Loucy (cell line): ENCODE results near the gene ZNF350.
A peak's percentile ranks its signal among the peaks of the same experiment; 100 is the strongest.

ENCODE experiments used
- H2AFZ ChIP-seq: fragments of 200-600 bp; sonication (generic); 2 replicates; pipeline ENCODE4 v1.6.0; 2016; ENCODE audit warnings: antibody characterized with exemption, mild to moderate bottlenecking, low read length, moderate library complexity
- H3F3A ChIP-seq: fragments of 200-600 bp; 2 replicates; pipeline ENCODE4 v1.6.0; 2016; ENCODE audit warnings: antibody characterized with exemption, low read depth, mild to moderate bottlenecking
- H3K27me3 ChIP-seq: fragments of 200-600 bp; sonication (generic); 2 replicates; pipeline ENCODE4 v1.6.1; 2014; ENCODE audit warnings: low read length, mild to moderate bottlenecking; ENCODE audit not compliant: insufficient read depth, poor library complexity, severe bottlenecking
- H3K36me3 ChIP-seq: fragments of 200-600 bp; sonication (generic); 2 replicates; pipeline ENCODE4 v1.6.1; 2016; ENCODE audit warnings: low read length; ENCODE audit not compliant: insufficient read depth
- H3K4me1 ChIP-seq: fragments of 200-600 bp; sonication (generic); 2 replicates; pipeline ENCODE4 v1.5.1; 2014; ENCODE audit warnings: low read length, mild to moderate bottlenecking; ENCODE audit not compliant: insufficient read depth, poor library complexity, severe bottlenecking
- H3K4me2 ChIP-seq: fragments of 200-600 bp; sonication (generic); 2 replicates; pipeline ENCODE4 v1.6.0; 2014; ENCODE audit warnings: antibody characterized with exemption, low read length, low read depth, mild to moderate bottlenecking; ENCODE audit not compliant: poor library complexity, severe bottlenecking
- H3K4me3 ChIP-seq: fragments of 200-600 bp; sonication (generic); 2 replicates; pipeline ENCODE4 v1.5.1; 2014; ENCODE audit warnings: low read length, mild to moderate bottlenecking, mixed read lengths; ENCODE audit not compliant: poor library complexity, severe bottlenecking
- H3K79me2 ChIP-seq: fragments of 200-600 bp; sonication (generic); 2 replicates; pipeline ENCODE4 v1.6.1; 2014; ENCODE audit warnings: low read length; ENCODE audit not compliant: insufficient read depth
- H3K9ac ChIP-seq: fragments of 200-600 bp; sonication (generic); 2 replicates; pipeline ENCODE4 v1.6.0; 2014; ENCODE audit warnings: mild to moderate bottlenecking, low read depth, low read length, moderate library complexity; ENCODE audit not compliant: poor library complexity, severe bottlenecking
- H3K9me2 ChIP-seq: fragments of 200-600 bp; sonication (generic); replicated peaks from 2 replicates; pipeline ENCODE4 v1.6.1; 2016; ENCODE audit warnings: low read depth, low read length, mixed read lengths
- H3K9me3 ChIP-seq: fragments of 200-600 bp; sonication (generic); 2 replicates; pipeline ENCODE4 v1.6.1; 2014; ENCODE audit warnings: mild to moderate bottlenecking, antibody characterized with exemption, low read length, low read depth; ENCODE audit not compliant: insufficient read depth
- H4K20me1 ChIP-seq: fragments of 200-600 bp; sonication (generic); 2 replicates; pipeline ENCODE4 v1.6.0; 2014; ENCODE audit warnings: antibody characterized with exemption, low read length, mild to moderate bottlenecking; ENCODE audit not compliant: insufficient read depth, poor library complexity, severe bottlenecking
- CTCF ChIP-seq: fragments of 200-600 bp; sonication (generic); conservative IDR thresholded peaks from 2 replicates; pipeline ENCODE4 v1.5.1; 2014; ENCODE audit warnings: mild to moderate bottlenecking, antibody characterized with exemption, low read length
- EZH2phosphoT487 ChIP-seq: fragments of 200-600 bp; IDR thresholded peaks from 2 replicates; pipeline ENCODE4 v1.6.1; 2018; ENCODE audit warnings: antibody characterized with exemption, mild to moderate bottlenecking, moderate library complexity, borderline replicate concordance

The ZNF350 gene

DNA sequence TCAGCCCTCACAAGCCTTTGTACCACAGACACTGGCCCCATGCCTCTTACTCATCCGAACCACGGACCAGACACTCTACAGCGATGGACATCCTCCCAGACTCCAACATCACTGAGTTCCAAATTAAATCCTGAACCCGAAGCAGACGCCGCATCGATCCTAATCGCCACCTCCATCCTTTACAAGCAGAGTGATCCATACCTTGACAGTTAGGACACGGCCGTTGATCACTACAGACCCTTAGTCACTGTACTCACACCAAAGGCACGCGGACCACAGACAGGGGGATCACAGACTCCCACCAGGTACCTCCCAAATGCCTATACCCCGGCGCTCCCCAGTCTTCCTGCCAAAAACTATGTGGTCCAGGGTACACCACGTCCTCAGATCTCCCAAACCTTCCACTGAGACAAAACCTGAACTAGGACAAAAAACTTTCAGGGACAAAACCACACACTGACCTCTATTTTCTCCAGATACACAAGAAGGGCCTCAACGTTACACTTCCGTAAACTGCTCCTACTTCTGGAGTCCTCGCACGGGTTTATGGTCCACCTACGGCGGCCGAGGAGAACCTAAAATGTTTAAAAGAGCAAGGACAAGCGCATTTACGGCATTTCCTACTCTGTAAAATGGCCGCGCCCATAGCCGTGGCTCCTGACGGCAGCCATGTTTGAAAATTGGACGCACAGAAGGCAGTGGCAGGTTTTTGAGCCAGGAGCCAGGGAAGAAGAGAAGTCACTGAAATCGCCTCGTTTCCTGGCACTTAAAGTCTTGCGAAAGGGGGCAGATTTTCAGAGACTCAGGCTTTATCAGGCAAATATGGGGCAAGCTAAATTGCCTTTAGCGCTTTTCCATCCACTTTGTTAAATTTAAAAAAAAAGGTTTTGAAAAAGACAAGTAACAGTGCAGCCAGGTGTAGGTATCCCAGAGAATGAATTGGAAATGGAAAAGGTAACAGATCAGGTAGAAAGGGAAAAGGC is at the start of gene ZNF350:
Gene ZNF350 (minus strand): TSS at position 532 of the 983 bp plus-strand sequence. CDS start 12,480 bp downstream, outside the sequence.
- Histone ChIP-seq H3K27me3 (no peaks in the 10 kb centered on the region), H3K4me2 (peak within 1 kb of the TSS; percentile 97), H2AFZ (peak within 1 kb of the TSS; percentile 83), H3K4me3 (peak within 1 kb of the TSS; percentile 98), H4K20me1 (peaks cover 8% of the 10 kb centered on the region), H3F3A (no peaks in the 10 kb centered on the region), H3K4me1 (peaks cover 9% of the 10 kb centered on the region), H3K9ac (peak within 1 kb of the TSS; percentile 93), H3K36me3 (no peaks in the 10 kb centered on the region), H3K9me2 (no peaks in the 10 kb centered on the region), H3K9me3 (no peaks in the 10 kb centered on the region), H3K79me2 (peaks cover 43% of the 10 kb centered on the region)
- TF ChIP-seq EZH2phosphoT487 (no peak), CTCF (no peak)

- no peaks in the 10 kb centered on the region for H3K79me2 ChIP-seq
- H3K9ac ChIP-seq = no peak overlapping the region
- H3K9me2 ChIP-seq = no peaks in the 10 kb centered on the region
- H3K4me2 ChIP-seq = no peak overlapping the region
- no peak overlapping the region for H2AFZ ChIP-seq
- H3K4me1 ChIP-seq = peaks cover under 1% of the 10 kb centered on the region
- TF ChIP-seq EZH2phosphoT487 (no peak), CTCF (no peak)
- H3K4me3 ChIP-seq = no peak overlapping the region
- H3K36me3 ChIP-seq = peaks cover 55% of the 10 kb centered on the region
- H4K20me1 ChIP-seq = no peaks in the 10 kb centered on the region
- no peaks in the 10 kb centered on the region; the same call in 1 of the 2 replicates for H3F3A ChIP-seq
- peaks cover 31% of the 10 kb centered on the region for H3K9me3 ChIP-seq
- no peaks in the 10 kb centered on the region for H3K27me3 ChIP-seq
These were observed 47.5 kb upstream of the ZNF350 start for GRCh38 chr19:52034051-52034728.

- Histone ChIP-seq H3K4me3 (peak overlapping the region; percentile 98), H3K27me3 (no peaks in the 10 kb centered on the region), H2AFZ (peak overlapping the region; percentile 100), H3K4me1 (peaks cover 14% of the 10 kb centered on the region), H3K36me3 (peaks cover 21% of the 10 kb centered on the region), H3K9me2 (no peaks in the 10 kb centered on the region), H3F3A (no peaks in the 10 kb centered on the region; the same call in 1 of the 2 replicates), H3K79me2 (peaks cover 38% of the 10 kb centered on the region), H3K4me2 (peak overlapping the region; percentile 89), H3K9me3 (peaks cover 11% of the 10 kb centered on the region; the same call in 1 of the 2 replicates), H4K20me1 (no peaks in the 10 kb centered on the region), H3K9ac (peak overlapping the region; percentile 91)
- no peak for TF ChIP-seq CTCF
- no peak for TF ChIP-seq EZH2phosphoT487
These were observed 42.1 kb upstream of the ZNF350 start for GRCh38 chr19:52028780-52029123.
